ENCODE data around the gene CPNE2. TPM values are rescaled to one million over a fixed set of nuclear protein-coding genes. Genes with fewer than 3 reads are reported as not detected.

The CPNE2 gene
- total RNA-seq, 4 donors from 2014 or later = 21.6 to 43.0 (median 34.9) TPM

DNA sequence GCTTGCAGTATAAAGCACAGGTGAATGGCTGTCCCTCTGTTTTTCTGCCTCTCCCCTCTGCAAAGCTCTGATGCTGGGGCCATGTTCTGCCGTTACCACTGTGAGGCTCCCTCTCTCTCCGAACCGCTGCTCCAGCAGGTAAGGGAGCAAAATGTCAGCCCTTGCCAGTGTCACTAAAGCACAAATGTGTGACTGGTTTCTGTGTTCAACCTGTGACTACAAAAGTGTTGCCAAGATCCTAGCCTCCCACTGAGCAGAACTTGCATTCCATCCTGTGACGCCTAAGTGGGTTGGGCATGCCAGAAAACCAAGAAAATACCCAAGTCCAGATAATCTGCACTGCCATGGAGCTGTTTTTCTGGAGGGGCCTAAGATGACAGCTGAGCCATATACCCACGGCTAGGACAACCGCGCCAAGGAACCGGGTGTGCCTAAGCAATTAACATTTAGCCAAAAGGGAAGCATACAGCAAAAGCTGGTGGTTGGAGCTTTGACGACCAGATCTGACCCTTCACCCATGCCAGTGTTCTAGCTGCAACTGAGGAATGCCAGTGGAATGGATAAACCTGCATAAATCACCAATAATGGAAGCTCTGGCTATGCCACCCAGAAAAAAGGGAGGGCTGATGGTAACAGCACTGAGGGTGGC is 58.4 kb downstream of the CPNE2 start:
- Histone ChIP-seq H3K27me3 (no peaks in the 10 kb centered on the region), H3K4me3 (no peak overlapping the region), H3K4me1 (peaks cover 26 to 31% (median 27%) of the 10 kb centered on the region in 4 donors), H3K9me3 (no peaks in the 10 kb centered on the region), H3K36me3 (peaks cover 25 to 67% (median 47%) of the 10 kb centered on the region in 4 donors), H3K27ac (replicated peaks in 1 of 4) (no peak overlapping the region)
- peak; percentile 68 for DNase-seq (ENCODE audit: extremely low spot score)
- intact Hi-C loops (cut with DNase I) = no loop called here
- TF ChIP-seq CTCF (IDR thresholded peaks at IDR 0.05) = no peak
- no peak for TF ChIP-seq EP300 (IDR thresholded peaks at IDR 0.05)
- 89% methylated on average over 8 of the region's 9 CpGs for WGBS

- no peak for TF ChIP-seq POLR2A (IDR thresholded peaks at IDR 0.05; ENCODE audit: low read depth)
- TF ChIP-seq CTCF (IDR thresholded peaks at IDR 0.05) = no peak
- TF ChIP-seq POLR2AphosphoS5 (IDR thresholded peaks at IDR 0.05) = no peak
- TF ChIP-seq EP300 (IDR thresholded peaks at IDR 0.05) = no peak
- intact Hi-C loops (cut with DNase I) = no loop called here
These were observed 59.0 kb downstream of the CPNE2 start for GRCh38 chr16:57151369-57151768.

DNA sequence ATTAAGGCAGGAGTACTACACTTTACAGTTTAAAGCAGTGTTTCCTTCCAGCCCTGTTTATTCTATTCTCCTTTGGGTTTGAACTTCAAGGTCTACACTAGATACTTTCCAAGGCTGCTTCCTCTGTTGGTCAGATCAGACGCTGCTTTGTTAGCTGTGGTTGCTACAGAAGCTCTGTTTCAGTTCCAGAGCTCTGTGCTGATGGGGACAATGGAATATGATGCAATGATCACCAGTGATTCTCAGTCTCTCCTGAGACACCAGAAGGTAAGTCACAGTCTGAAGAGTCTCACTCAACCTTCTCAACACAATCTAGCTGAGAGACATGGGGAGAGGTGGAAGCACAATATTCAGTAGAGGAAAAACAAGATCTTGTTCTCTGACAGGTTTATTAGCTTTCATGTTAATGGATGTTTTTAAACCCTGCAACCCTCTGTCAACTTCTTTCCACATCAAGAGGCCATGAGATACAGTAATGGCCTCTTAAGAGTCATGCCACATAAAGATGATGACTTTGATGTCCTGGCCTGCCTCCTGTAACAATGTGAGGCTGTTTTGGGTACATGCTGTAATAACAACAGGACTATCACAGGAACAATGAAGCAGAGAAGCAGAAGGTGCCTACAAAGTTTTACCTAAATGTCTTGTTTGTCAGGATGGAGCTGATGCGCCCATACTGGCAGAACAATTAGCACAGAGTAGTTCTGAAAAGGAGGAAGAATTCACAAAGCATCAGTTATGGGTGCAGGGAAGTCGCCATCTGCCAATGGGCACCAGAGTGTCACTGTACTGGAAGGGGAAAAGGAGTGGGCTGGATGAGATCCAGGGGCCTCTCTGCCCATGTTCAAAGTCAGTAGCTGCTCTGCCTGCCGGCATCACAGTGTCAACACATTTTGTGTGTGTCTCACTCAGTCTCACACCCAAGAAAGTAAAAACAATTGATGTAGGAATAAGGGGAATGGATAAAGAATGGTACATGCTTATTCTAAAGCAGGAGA is 60.0 kb downstream of the CPNE2 start:
- peaks cover 12 to 23% (median 13%) of the 10 kb centered on the region in 4 donors for H3K4me1 ChIP-seq
- 87% methylated on average over 4 of the region's 4 CpGs for WGBS
- no peaks in the 10 kb centered on the region for H3K9me3 ChIP-seq
- no peak overlapping the region for H3K4me3 ChIP-seq
- DNase-seq (ENCODE audit: extremely low spot score) = peak; percentile 72
- intact Hi-C loops (cut with DNase I) = no loop called here
- no peaks in the 10 kb centered on the region for H3K27me3 ChIP-seq
- no peak for TF ChIP-seq CTCF (IDR thresholded peaks at IDR 0.05)
- no peak for TF ChIP-seq EP300 (IDR thresholded peaks at IDR 0.05)
- no peak for TF ChIP-seq POLR2A (IDR thresholded peaks at IDR 0.05; ENCODE audit: low read depth)
- no peak for TF ChIP-seq POLR2AphosphoS5 (IDR thresholded peaks at IDR 0.05)
- H3K36me3 ChIP-seq = peaks cover 25 to 69% (median 57%) of the 10 kb centered on the region in 4 donors
- no peak overlapping the region for H3K27ac ChIP-seq (replicated peaks in 1 of 4)

More at GRCh38 chr16:57151369-57151768, 59.0 kb downstream of the CPNE2 start:
- WGBS = 84% methylated on average over 2 of the region's 2 CpGs
- Histone ChIP-seq H3K27ac (replicated peaks in 1 of 4) (no peak overlapping the region), H3K27me3 (no peaks in the 10 kb centered on the region), H3K9me3 (no peaks in the 10 kb centered on the region), H3K4me3 (no peak overlapping the region), H3K4me1 (peaks cover 21 to 28% (median 22%) of the 10 kb centered on the region in 4 donors), H3K36me3 (peaks cover 25 to 70% (median 48%) of the 10 kb centered on the region in 4 donors)
- DNase-seq (ENCODE audit: extremely low spot score) = peak; percentile 75

GRCh38 chr16:57153841-57154240 is 61.5 kb downstream of the CPNE2 start:
- peaks cover 32 to 75% (median 67%) of the 10 kb centered on the region in 4 donors for H3K36me3 ChIP-seq
- TF ChIP-seq EP300 (IDR thresholded peaks at IDR 0.05) (no peak), POLR2AphosphoS5 (IDR thresholded peaks at IDR 0.05) (no peak), CTCF (IDR thresholded peaks at IDR 0.05) (no peak), POLR2A (IDR thresholded peaks at IDR 0.05; ENCODE audit: low read depth) (no peak)
- intact Hi-C loops (cut with DNase I) = no loop called here

More at GRCh38 chr16:57153841-57154240, 61.5 kb downstream of the CPNE2 start:
- no peaks in the 10 kb centered on the region for H3K9me3 ChIP-seq
- peak; percentile 55 for DNase-seq (ENCODE audit: extremely low spot score)
- WGBS = 85% methylated on average over 6 of the region's 6 CpGs
- H3K27me3 ChIP-seq = no peaks in the 10 kb centered on the region
- no peak overlapping the region for H3K27ac ChIP-seq (replicated peaks in 1 of 4)
- H3K4me3 ChIP-seq = no peak overlapping the region
- H3K4me1 ChIP-seq = peaks cover 0 to 9% (median 0%) of the 10 kb centered on the region in 4 donors
